SH-SY5Y (cell line): Measurements from ENCODE around the gene CGREF1.

Source experiments
- GATA2 ChIP-seq: IDR thresholded peaks from 2 replicates; pipeline ENCODE4 v1.6.1; 2011; ENCODE audit warnings: mild to moderate bottlenecking, low read depth, low read length
- GATA3 ChIP-seq: IDR thresholded peaks from 2 replicates; pipeline ENCODE4 v1.6.1; 2011; ENCODE audit warnings: low read depth, mild to moderate bottlenecking, low read length, moderate library complexity

DNA sequence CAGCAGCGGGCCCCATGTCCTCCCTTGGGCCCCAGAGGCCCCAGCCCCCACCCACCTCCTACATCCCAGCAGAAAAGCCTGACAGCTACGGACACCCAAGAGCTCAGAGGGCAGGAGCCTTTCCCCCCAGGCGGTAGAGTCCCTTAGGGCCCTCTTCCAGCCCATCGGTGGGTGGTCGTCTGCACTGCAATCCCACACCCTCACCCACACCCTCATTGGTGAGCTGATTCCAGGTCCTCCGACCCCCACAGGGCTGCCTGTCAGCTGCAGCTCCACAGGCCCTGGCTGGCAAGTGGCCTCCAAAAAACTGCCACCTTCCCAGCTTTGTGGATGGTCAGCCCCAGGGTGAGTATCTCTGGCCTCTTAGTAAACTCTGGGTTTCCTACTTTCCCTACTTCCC lies 40.3 kb upstream of the CGREF1 start:
- TF ChIP-seq GATA3, result no peak
- TF ChIP-seq GATA2, result no peak
